Endodermal cell (in vitro differentiated cells): ENCODE measurements around the gene TNFRSF1A. TPM values are rescaled to one million over a fixed set of nuclear protein-coding genes. Genes with fewer than 3 reads are reported as not detected.

Experiments
- DNase-seq: peaks from one replicate; pipeline ENCODE4 v3.0.0-alpha.2; 2017
- H3K27ac ChIP-seq: 2 replicates; pipeline ENCODE4 v1.5.1; 2013; ENCODE audit warnings: mild to moderate bottlenecking, low read depth, low read length, moderate library complexity
- H3K27me3 ChIP-seq: 2 replicates; pipeline ENCODE4 v1.6.1; 2013; ENCODE audit warnings: mild to moderate bottlenecking, low read length, moderate library complexity; ENCODE audit not compliant: insufficient read depth, control insufficient read depth, poor library complexity, severe bottlenecking
- H3K36me3 ChIP-seq: 2 replicates; pipeline ENCODE4 v1.7.0; 2013; ENCODE audit warnings: mild to moderate bottlenecking, low read length, moderate library complexity; ENCODE audit not compliant: control insufficient read depth, insufficient read depth
- H3K4me1 ChIP-seq: one replicate; pipeline ENCODE4 v1.7.0; 2013; ENCODE audit warnings: low read length; ENCODE audit not compliant: control insufficient read depth, insufficient read depth
- H3K4me3 ChIP-seq: 2 replicates; pipeline ENCODE4 v1.5.1; 2013; ENCODE audit warnings: mild to moderate bottlenecking, low read length, moderate library complexity
- H3K9ac ChIP-seq: 2 replicates; pipeline ENCODE4 v1.6.1; 2013; ENCODE audit warnings: mild to moderate bottlenecking, low read length, moderate library complexity; ENCODE audit not compliant: poor library complexity, severe bottlenecking; ENCODE audit errors: extremely low read depth
- H3K9me3 ChIP-seq: 2 replicates; pipeline ENCODE4 v1.6.1; 2013; ENCODE audit warnings: mild to moderate bottlenecking, low read length, moderate library complexity; ENCODE audit not compliant: control insufficient read depth
- H3K27ac Mint-ChIP-seq: 2 replicates; pipeline ENCODE4 v1.8.0; 2020; ENCODE audit warnings: mixed read lengths
- H3K27me3 Mint-ChIP-seq: 2 replicates; pipeline ENCODE4 v1.8.0; 2021; ENCODE audit warnings: mild to moderate bottlenecking, mixed read lengths; ENCODE audit not compliant: insufficient read depth
- H3K36me3 Mint-ChIP-seq: 2 replicates; pipeline ENCODE4 v1.8.0; 2020; ENCODE audit warnings: low read depth, mixed read lengths
- H3K4me1 Mint-ChIP-seq: 2 replicates; pipeline ENCODE4 v1.8.0; 2020; ENCODE audit warnings: mixed read lengths
- H3K4me3 Mint-ChIP-seq: 2 replicates; pipeline ENCODE4 v1.8.0; 2020; ENCODE audit warnings: mild to moderate bottlenecking, moderate library complexity, mixed read lengths
- H3K9me3 Mint-ChIP-seq: 2 replicates; pipeline ENCODE4 v1.8.0; 2020; ENCODE audit warnings: mild to moderate bottlenecking, mixed read lengths
- WGBS, 2 experiments: methylation state at CpG; one replicate each; pipeline versions ENCODE4 v1.1.5 to v1.1.7; 2013; ENCODE audit warnings: missing lambda C conversion rate in 2 of 2, mixed read lengths in 1 of 2; ENCODE audit not compliant: insufficient coverage in 1 of 2, insufficient read length in 1 of 2; 5-methylcytosine and 5-hydroxymethylcytosine counted together
- total RNA-seq, 2 donors: library from RNA; stranded (reverse); fragmentation: NEBNext Ultra II Directional in 1 of 2; extraction: Animal tissue kit (Norgen Biotek cat#: 25700) in 1 of 2; gene quantifications; 2 replicates in 1 of 2; 3 replicates in 1 of 2; pipeline ENCODE4 v1.2.1, GENCODE V29; 2021
- TF ChIP-seq, protein P1 (sequence below): fragments of 200-600 bp; sonication (generic); conservative IDR thresholded peaks from 2 replicates; pipeline ENCODE4 v1.5.0; 2021; ENCODE audit warnings: antibody characterized with exemption, mild to moderate bottlenecking

Gene TNFRSF1A
- total RNA-seq, 2 donors from 2014 or later = 43.2 to 86.2 TPM

GRCh38 chr12:6307529-6307928 is 34.3 kb downstream of the TNFRSF1A start:
- H3K4me3 Mint-ChIP-seq = no peak overlapping the region
- Histone ChIP-seq H3K4me3 (no peak overlapping the region), H3K27ac (no peak overlapping the region), H3K27me3 (peaks cover 16% of the 10 kb centered on the region), H3K9me3 (no peaks in the 10 kb centered on the region), H3K36me3 (no peaks in the 10 kb centered on the region), H3K4me1 (no peaks in the 10 kb centered on the region), H3K9ac (no peak overlapping the region)
- peaks cover 24% of the 10 kb centered on the region for H3K27me3 Mint-ChIP-seq
- TF ChIP-seq, protein P1, sequence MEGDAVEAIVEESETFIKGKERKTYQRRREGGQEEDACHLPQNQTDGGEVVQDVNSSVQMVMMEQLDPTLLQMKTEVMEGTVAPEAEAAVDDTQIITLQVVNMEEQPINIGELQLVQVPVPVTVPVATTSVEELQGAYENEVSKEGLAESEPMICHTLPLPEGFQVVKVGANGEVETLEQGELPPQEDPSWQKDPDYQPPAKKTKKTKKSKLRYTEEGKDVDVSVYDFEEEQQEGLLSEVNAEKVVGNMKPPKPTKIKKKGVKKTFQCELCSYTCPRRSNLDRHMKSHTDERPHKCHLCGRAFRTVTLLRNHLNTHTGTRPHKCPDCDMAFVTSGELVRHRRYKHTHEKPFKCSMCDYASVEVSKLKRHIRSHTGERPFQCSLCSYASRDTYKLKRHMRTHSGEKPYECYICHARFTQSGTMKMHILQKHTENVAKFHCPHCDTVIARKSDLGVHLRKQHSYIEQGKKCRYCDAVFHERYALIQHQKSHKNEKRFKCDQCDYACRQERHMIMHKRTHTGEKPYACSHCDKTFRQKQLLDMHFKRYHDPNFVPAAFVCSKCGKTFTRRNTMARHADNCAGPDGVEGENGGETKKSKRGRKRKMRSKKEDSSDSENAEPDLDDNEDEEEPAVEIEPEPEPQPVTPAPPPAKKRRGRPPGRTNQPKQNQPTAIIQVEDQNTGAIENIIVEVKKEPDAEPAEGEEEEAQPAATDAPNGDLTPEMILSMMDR = no peak
- 79 to 93% methylated on average over 3 to 5 of the region's 5 CpGs for WGBS, 2 experiments
- H3K27ac Mint-ChIP-seq = no peak overlapping the region
- H3K9me3 Mint-ChIP-seq = no peaks in the 10 kb centered on the region
- peaks cover 23% of the 10 kb centered on the region for H3K4me1 Mint-ChIP-seq
- no peaks in the 10 kb centered on the region for H3K36me3 Mint-ChIP-seq
- no peak for DNase-seq

GRCh38 chr12:6306599-6307220 is 35.2 kb downstream of the TNFRSF1A start:
- 91 to 93% methylated on average over 11 of the region's 11 CpGs for WGBS, 2 experiments
- no peak overlapping the region for H3K27ac Mint-ChIP-seq
- DNase-seq = no peak
- TF ChIP-seq, protein P1 = no peak
- H3K9ac ChIP-seq = no peak overlapping the region
- H3K27me3 Mint-ChIP-seq = peaks cover 24% of the 10 kb centered on the region
- no peak overlapping the region for H3K4me3 Mint-ChIP-seq
- H3K9me3 Mint-ChIP-seq = no peaks in the 10 kb centered on the region
- H3K4me3 ChIP-seq = no peak overlapping the region
- H3K4me1 ChIP-seq = no peaks in the 10 kb centered on the region
- no peak overlapping the region for H3K27ac ChIP-seq
- H3K9me3 ChIP-seq = no peaks in the 10 kb centered on the region
- peaks cover 16% of the 10 kb centered on the region for H3K27me3 ChIP-seq
- H3K4me1 Mint-ChIP-seq = peaks cover 17% of the 10 kb centered on the region
- H3K36me3 ChIP-seq = no peaks in the 10 kb centered on the region
- H3K36me3 Mint-ChIP-seq = no peaks in the 10 kb centered on the region

DNA sequence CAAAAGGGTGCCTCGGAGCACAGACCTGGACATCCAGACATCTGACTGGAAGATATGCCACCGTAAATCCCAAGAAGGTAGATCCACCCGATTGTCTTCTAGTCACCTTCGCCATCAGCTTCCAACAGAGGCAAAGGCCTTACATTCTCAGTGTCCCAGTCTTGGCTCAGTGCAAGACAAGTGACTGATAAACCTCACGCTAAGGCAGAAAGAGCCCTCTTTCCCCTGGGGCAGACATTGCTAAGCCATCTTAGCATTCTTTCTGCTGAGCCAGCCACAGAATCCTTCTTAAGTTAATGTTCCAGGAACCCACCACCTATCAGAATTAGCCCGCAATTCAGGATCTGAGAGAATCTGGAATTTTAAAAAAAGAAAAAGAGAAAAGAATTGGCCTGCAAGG is 35.7 kb downstream of the TNFRSF1A start:
- WGBS, 2 experiments = 93 to 98% methylated on average over 6 of the region's 6 CpGs
- Histone ChIP-seq H3K4me1 (no peaks in the 10 kb centered on the region), H3K27ac (no peak overlapping the region), H3K4me3 (no peak overlapping the region), H3K9me3 (no peaks in the 10 kb centered on the region), H3K9ac (no peak overlapping the region), H3K27me3 (peaks cover 13% of the 10 kb centered on the region), H3K36me3 (no peaks in the 10 kb centered on the region)
- Mint-ChIP-seq H3K27me3 (peaks cover 24% of the 10 kb centered on the region), H3K4me1 (peaks cover 14% of the 10 kb centered on the region), H3K9me3 (no peaks in the 10 kb centered on the region), H3K27ac (no peak overlapping the region), H3K4me3 (no peak overlapping the region), H3K36me3 (no peaks in the 10 kb centered on the region)
- TF ChIP-seq, protein P1 = no peak
- DNase-seq = no peak
